Nephron progenitor cell (in vitro differentiated cells): ENCODE results near the gene MEIS1.

ENCODE experiments used
- DNase-seq: peaks from one replicate; pipeline ENCODE4 v3.0.0; 2021
- H3K27ac Mint-ChIP-seq: 2 replicates; pipeline ENCODE4 v1.8.0; 2021; ENCODE audit warnings: mild to moderate bottlenecking, moderate library complexity, mixed read lengths
- H3K27me3 Mint-ChIP-seq: 2 replicates; pipeline ENCODE4 v1.8.0; 2021; ENCODE audit warnings: mild to moderate bottlenecking, low read depth, mixed read lengths; ENCODE audit not compliant: poor library complexity
- H3K36me3 Mint-ChIP-seq: 2 replicates; pipeline ENCODE4 v1.8.0; 2021; ENCODE audit warnings: low read depth, mixed read lengths
- H3K4me1 Mint-ChIP-seq: 2 replicates; pipeline ENCODE4 v1.8.0; 2021; ENCODE audit warnings: mixed read lengths
- H3K4me3 Mint-ChIP-seq: 2 replicates; pipeline ENCODE4 v1.8.0; 2021; ENCODE audit warnings: mild to moderate bottlenecking, moderate library complexity, mixed read lengths
- H3K9me3 Mint-ChIP-seq: 2 replicates; pipeline ENCODE4 v1.8.0; 2021; ENCODE audit warnings: mild to moderate bottlenecking, moderate library complexity, mixed read lengths
- TF ChIP-seq, protein P1 (sequence below): fragments of 200-600 bp; sonication (generic); IDR thresholded peaks from 2 replicates; pipeline ENCODE4 v1.5.0; 2021; ENCODE audit warnings: antibody characterized with exemption

The MEIS1 gene

DNA sequence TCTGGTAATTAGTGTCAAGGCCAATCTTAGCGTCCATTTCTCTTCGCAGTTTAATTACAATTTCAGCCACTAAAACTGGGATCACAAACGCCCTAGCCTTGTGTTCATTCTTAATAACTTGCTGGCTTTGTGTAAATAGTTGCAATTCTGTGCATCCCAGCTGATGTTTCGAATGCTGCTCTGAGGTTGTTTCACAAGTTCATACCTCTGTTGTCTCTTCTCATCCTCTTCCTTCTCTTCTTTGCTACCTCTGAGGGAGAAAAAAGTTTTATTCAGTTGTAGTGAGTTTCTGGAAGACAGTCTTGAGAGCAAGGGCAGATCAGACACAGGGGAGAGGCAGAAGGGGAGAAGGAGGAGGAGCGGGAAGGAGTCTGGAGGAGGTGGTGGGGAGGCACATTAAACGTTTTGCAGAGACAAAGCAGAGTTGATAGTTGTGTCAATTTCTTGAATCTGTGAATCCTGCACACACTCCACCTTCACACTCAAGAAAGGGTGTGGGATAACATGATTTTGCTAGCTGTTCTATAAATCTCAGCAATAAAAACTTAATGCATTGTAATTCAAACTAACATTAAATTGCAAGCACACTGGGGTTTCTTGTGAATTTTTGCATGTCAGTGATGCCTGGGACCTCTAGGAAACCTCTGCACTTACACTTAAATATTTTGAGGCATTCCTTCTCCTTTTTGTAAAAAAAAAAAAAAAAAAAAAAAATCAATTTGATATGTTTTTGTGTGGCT lies 6.8 kb downstream of the MEIS1 start:
- Mint-ChIP-seq H3K27ac (peak overlapping the region; percentile 11), H3K4me3 (peak overlapping the region; percentile 93), H3K4me1 (peaks cover 72% of the 10 kb centered on the region)

DNA sequence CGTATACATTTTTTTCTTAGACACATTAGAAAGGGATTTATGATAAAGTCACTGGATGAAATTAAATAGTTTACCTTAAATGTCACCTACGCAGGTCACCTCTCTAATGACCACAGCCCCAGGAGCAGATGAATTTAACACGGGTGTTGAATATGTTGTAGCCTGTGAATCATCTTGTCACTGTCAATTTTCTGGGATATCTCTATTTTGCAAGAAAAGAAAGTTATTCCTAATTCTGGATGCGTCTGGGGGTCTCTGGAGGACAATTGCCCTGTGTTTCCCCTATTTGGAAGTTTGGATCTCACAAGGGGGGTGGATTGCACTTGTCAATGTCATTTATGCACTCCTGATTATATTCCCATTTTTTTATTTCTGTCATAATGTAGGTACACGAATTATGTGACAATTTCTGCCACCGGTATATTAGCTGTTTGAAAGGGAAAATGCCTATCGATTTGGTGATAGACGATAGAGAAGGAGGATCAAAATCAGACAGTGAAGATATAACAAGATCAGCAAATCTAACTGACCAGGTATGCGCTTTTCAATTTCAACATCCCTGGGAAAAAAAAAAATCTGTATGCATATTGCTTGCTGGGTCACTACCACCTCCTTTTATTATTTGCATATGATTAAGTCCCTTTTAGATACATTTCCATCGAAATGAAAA lies 7.7 kb downstream of the MEIS1 start:
- H3K9me3 Mint-ChIP-seq: no peaks in the 10 kb centered on the region
- no peak for DNase-seq
- H3K36me3 Mint-ChIP-seq: peaks cover 59% of the 10 kb centered on the region
- H3K27ac Mint-ChIP-seq: peak overlapping the region; percentile 22
- peaks cover 4% of the 10 kb centered on the region for H3K27me3 Mint-ChIP-seq
- peak overlapping the region; percentile 93 for H3K4me3 Mint-ChIP-seq
- peaks cover 81% of the 10 kb centered on the region for H3K4me1 Mint-ChIP-seq
- TF ChIP-seq, protein P1, sequence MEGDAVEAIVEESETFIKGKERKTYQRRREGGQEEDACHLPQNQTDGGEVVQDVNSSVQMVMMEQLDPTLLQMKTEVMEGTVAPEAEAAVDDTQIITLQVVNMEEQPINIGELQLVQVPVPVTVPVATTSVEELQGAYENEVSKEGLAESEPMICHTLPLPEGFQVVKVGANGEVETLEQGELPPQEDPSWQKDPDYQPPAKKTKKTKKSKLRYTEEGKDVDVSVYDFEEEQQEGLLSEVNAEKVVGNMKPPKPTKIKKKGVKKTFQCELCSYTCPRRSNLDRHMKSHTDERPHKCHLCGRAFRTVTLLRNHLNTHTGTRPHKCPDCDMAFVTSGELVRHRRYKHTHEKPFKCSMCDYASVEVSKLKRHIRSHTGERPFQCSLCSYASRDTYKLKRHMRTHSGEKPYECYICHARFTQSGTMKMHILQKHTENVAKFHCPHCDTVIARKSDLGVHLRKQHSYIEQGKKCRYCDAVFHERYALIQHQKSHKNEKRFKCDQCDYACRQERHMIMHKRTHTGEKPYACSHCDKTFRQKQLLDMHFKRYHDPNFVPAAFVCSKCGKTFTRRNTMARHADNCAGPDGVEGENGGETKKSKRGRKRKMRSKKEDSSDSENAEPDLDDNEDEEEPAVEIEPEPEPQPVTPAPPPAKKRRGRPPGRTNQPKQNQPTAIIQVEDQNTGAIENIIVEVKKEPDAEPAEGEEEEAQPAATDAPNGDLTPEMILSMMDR: no peak

More for the DNA sequence above, 6.8 kb downstream of the MEIS1 start:
- Mint-ChIP-seq H3K9me3 (no peaks in the 10 kb centered on the region), H3K36me3 (peaks cover 61% of the 10 kb centered on the region), H3K27me3 (peaks cover 4% of the 10 kb centered on the region)
- TF ChIP-seq, protein P1: no peak
- DNase-seq: peak; percentile 16

DNA sequence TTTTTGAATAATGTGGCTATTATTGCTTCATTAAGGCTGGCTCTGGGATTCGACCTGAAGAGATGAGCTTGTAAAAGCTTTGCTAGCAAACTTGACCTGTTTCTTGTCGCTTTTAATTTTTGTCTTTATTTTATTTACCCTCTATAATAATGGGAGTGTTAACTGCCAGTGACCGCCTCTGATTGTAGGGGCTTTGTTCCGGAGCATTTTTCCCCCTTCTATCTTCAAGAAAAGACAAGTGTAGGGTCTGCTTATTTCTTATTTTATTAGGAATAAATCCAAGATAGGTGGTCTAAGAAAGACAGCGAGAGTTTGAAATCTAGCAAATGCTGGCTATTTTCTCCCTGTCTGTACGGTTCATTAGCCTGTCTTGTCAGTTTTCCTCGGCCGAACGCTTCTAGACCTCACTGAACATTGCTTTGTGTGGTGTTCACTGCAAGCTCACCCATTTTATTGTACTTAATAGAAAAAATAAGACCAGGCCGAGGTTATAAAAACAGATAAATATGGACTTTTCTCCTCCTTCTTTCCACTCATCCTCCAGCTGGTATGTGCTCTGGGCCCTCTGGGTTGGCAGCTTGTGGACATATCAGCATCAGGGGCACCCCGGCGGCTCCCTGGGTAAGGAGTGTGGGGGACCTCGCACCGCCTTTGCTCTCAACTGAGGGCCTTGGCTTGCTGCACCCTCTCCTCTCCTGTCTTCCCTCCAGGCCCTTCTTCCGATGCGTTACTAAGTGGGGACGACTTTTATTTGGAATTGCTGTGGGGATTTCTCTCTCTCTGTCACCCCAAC lies 8.5 kb downstream of the MEIS1 start:
- Mint-ChIP-seq H3K27me3 (peaks cover 4% of the 10 kb centered on the region), H3K36me3 (peaks cover 61% of the 10 kb centered on the region), H3K4me1 (peaks cover 89% of the 10 kb centered on the region), H3K9me3 (no peaks in the 10 kb centered on the region), H3K4me3 (peak overlapping the region; percentile 93), H3K27ac (peak overlapping the region; percentile 36)
- TF ChIP-seq, protein P1: no peak
- DNase-seq: peak; percentile 21

DNA sequence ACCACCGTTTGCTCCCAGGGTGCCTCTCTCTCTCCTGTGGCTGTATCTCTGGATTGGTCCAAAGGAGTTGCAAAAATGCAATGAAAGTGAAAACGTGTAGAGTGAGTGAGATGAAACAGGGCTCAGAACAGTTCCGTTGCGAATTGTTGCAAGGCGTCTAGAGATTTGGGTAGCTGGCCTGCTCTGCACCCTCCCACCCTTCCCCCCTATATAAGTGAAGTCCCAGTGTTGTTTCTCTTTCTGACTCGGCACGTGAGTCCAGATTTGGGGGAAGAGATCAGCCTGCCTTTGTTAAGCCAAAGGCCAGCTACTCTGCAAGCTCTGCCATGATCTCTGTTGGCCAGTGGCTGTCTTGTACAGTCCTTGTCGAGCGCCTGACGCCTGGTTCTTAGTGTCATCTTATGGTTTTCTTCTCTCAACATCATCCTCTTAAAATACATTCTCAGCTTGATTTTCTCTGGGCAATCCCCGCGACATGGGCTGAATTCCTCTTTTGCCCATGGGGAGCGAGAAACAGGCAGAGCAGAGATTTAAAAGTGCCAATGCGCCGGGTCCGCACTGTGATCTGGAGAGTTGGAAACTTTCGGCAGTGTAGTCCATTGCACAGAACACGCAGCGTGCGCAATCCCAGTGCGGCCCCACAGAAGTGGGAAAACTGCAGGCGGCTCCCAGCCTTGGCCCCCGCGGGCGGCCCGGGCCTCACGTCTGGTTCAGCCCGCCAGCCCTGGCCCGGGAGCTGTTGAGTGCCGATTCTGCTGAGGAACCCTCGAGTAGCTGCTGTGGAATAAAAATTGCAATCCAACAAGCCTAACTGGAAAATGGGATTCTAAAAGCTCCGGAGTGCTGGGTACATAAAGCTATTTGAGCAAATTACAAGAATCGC lies 9.3 kb downstream of the MEIS1 start:
- TF ChIP-seq, protein P1: no peak
- DNase-seq: peak; percentile 31
- H3K36me3 Mint-ChIP-seq: peaks cover 67% of the 10 kb centered on the region
- H3K9me3 Mint-ChIP-seq: no peaks in the 10 kb centered on the region
- peak overlapping the region; percentile 53 for H3K27ac Mint-ChIP-seq
- H3K27me3 Mint-ChIP-seq: peaks cover 4% of the 10 kb centered on the region
- peaks cover 91% of the 10 kb centered on the region for H3K4me1 Mint-ChIP-seq
- peak overlapping the region; percentile 93 for H3K4me3 Mint-ChIP-seq
